Astrocyte (in vitro differentiated cells and primary cell): Measurements from ENCODE around the gene HNRNPL. TPM values are rescaled to one million over a fixed set of nuclear protein-coding genes. Genes with fewer than 3 reads are reported as not detected.
"Not testable (repeated sequence)": the region's sequence is repeated elsewhere in the genome, so short reads cannot be mapped to it uniquely, and the experiment has no call there.

Experiments
- DNase-seq: peaks from one replicate; pipeline ENCODE4 v3.0.0-alpha.2; 2010; ENCODE audit warnings: low read depth
- FAIRE-seq: peaks from 2 replicates; lab custom pipeline; 2011; peaks lifted over from hg19 to GRCh38; lab: Jason Lieb, UNC
- H2AFZ ChIP-seq: 2 replicates; pipeline ENCODE4 v1.6.0; 2012; ENCODE audit warnings: low read depth, low read length, inconsistent platforms
- H3K27ac ChIP-seq: 2 replicates; pipeline ENCODE4 v1.5.1; 2011; ENCODE audit warnings: low read depth, low read length, inconsistent platforms
- H3K27me3 ChIP-seq: 2 replicates; pipeline ENCODE4 v1.6.0; 2011; ENCODE audit warnings: low read length, inconsistent platforms; ENCODE audit not compliant: insufficient read depth
- H3K36me3 ChIP-seq: 2 replicates; pipeline ENCODE4 v1.5.1; 2011; ENCODE audit warnings: low read length, inconsistent platforms; ENCODE audit not compliant: insufficient read depth
- H3K4me1 ChIP-seq: 2 replicates; pipeline ENCODE4 v1.5.1; 2011; ENCODE audit warnings: low read length, inconsistent platforms; ENCODE audit not compliant: insufficient read depth
- H3K4me2 ChIP-seq: 2 replicates; pipeline ENCODE4 v1.6.0; 2012; ENCODE audit warnings: low read length, inconsistent platforms
- H3K4me3 ChIP-seq: 2 replicates; pipeline ENCODE4 v1.5.1; 2011; ENCODE audit warnings: low read depth, mild to moderate bottlenecking, low read length, inconsistent platforms; ENCODE audit not compliant: insufficient read depth
- H3K79me2 ChIP-seq: 2 replicates; pipeline ENCODE4 v1.6.0; 2012; ENCODE audit warnings: mild to moderate bottlenecking, low read length, inconsistent platforms; ENCODE audit not compliant: insufficient read depth
- H3K9ac ChIP-seq: 2 replicates; pipeline ENCODE4 v1.6.0; 2012; ENCODE audit warnings: mild to moderate bottlenecking, low read length, inconsistent platforms
- H3K9me3 ChIP-seq: 2 replicates; pipeline ENCODE4 v1.5.1; 2012; ENCODE audit warnings: low read depth, mild to moderate bottlenecking, low read length, inconsistent platforms; ENCODE audit not compliant: insufficient read depth
- H4K20me1 ChIP-seq: 2 replicates; pipeline ENCODE4 v1.6.0; 2012; ENCODE audit warnings: low read length, inconsistent platforms; ENCODE audit not compliant: insufficient read depth
- H3K27ac Mint-ChIP-seq: one replicate; pipeline ENCODE4 v1.8.0; 2021; ENCODE audit warnings: mild to moderate bottlenecking, mixed read lengths; ENCODE audit not compliant: unreplicated experiment
- H3K27me3 Mint-ChIP-seq: one replicate; pipeline ENCODE4 v1.8.0; 2021; ENCODE audit warnings: low read depth, mixed read lengths; ENCODE audit not compliant: unreplicated experiment
- H3K36me3 Mint-ChIP-seq: one replicate; pipeline ENCODE4 v1.8.0; 2021; ENCODE audit warnings: low read depth, mixed read lengths; ENCODE audit not compliant: unreplicated experiment
- H3K4me1 Mint-ChIP-seq: one replicate; pipeline ENCODE4 v1.8.0; 2021; ENCODE audit warnings: low read depth, mixed read lengths; ENCODE audit not compliant: unreplicated experiment
- H3K4me3 Mint-ChIP-seq: one replicate; pipeline ENCODE4 v1.8.0; 2021; ENCODE audit warnings: mild to moderate bottlenecking, moderate library complexity, mixed read lengths; ENCODE audit not compliant: unreplicated experiment
- H3K9me3 Mint-ChIP-seq: one replicate; pipeline ENCODE4 v1.8.0; 2021; ENCODE audit warnings: mild to moderate bottlenecking, mixed read lengths; ENCODE audit not compliant: unreplicated experiment
- CTCF ChIP-seq: IDR thresholded peaks from 2 replicates; pipeline ENCODE4 v1.5.1; 2011; ENCODE audit warnings: low read depth, mild to moderate bottlenecking, inconsistent platforms, low read length, moderate library complexity; ENCODE audit not compliant: insufficient read depth
- EZH2 ChIP-seq: IDR thresholded peaks from 2 replicates; pipeline ENCODE4 v1.6.1; 2012; ENCODE audit warnings: mild to moderate bottlenecking, low read length, inconsistent platforms; ENCODE audit not compliant: insufficient read depth
- total RNA-seq: library from RNA; stranded (reverse); gene quantifications from 2 replicates; pipeline ENCODE4 v1.2.1, GENCODE V29; 2021

HNRNPL gene
- total RNA-seq, 1 donor from 2014 or later: 314 TPM

- Histone ChIP-seq H3K27ac (peak overlapping the region; percentile 90), H2AFZ (peak overlapping the region; percentile 72), H3K4me2 (peak overlapping the region; percentile 89), H3K4me3 (peak overlapping the region; percentile 67), H3K9me3 (no peaks in the 10 kb centered on the region), H3K79me2 (no peaks in the 10 kb centered on the region), H3K4me1 (peaks cover 32% of the 10 kb centered on the region), H3K27me3 (no peaks in the 10 kb centered on the region), H4K20me1 (peaks cover 8% of the 10 kb centered on the region), H3K36me3 (peaks cover 9% of the 10 kb centered on the region), H3K9ac (peak overlapping the region; percentile 84)
- Mint-ChIP-seq H3K27ac (peak overlapping the region; percentile 91), H3K36me3 (peaks cover 20% of the 10 kb centered on the region), H3K9me3 (no peaks in the 10 kb centered on the region), H3K4me3 (peak overlapping the region; percentile 78), H3K4me1 (peaks cover 11% of the 10 kb centered on the region), H3K27me3 (no peaks in the 10 kb centered on the region)
- TF ChIP-seq EZH2: no peak
- TF ChIP-seq CTCF: no peak
- peak; percentile 96 for DNase-seq
- FAIRE-seq: no peak
These were observed 18.6 kb downstream of the HNRNPL start for GRCh38 chr19:38831142-38831605.

DNA sequence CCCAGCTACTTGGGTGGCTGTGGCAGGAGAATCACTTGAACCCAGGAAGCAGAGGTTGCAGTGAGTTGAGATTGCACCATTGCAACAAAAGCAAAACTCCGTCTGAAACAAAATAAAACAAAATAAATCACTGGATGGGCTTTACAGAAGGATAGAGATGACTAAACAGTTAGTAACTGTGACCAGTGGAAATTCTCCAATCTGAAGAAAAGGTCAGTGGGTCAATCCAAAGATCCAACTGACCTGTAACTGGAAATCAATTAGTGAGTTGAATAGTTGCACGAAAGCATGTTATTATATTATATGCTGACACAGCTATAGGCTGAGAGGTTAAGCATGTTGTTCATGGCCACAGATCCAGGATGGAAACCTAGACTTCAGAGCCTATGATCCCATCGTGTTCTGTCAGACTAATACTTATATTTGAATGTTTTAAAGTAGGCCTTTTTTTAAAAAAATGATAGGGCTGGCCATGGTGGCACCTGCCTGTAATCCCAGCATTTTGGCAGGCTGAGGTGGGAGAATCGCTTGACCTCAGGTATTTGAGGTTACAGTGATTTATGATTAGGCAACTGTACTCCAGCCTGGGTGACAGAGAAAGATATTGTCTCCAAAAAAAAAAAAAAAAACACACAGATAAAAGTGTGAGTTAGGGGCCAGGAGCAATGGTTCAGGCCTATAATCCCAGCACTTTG, 19.6 kb downstream of the HNRNPL start:
- H3K4me1 Mint-ChIP-seq: peaks cover 11% of the 10 kb centered on the region
- Histone ChIP-seq H3K9me3 (no peaks in the 10 kb centered on the region), H3K27ac (no peak overlapping the region), H3K4me3 (no peak overlapping the region), H4K20me1 (no peaks in the 10 kb centered on the region), H3K36me3 (no peaks in the 10 kb centered on the region), H2AFZ (no peak overlapping the region), H3K4me2 (peak overlapping the region; percentile 89), H3K9ac (no peak overlapping the region), H3K79me2 (no peaks in the 10 kb centered on the region), H3K4me1 (peaks cover 25% of the 10 kb centered on the region), H3K27me3 (no peaks in the 10 kb centered on the region)
- peak; percentile 20 for DNase-seq
- no peaks in the 10 kb centered on the region for H3K9me3 Mint-ChIP-seq
- H3K27me3 Mint-ChIP-seq: no peaks in the 10 kb centered on the region
- H3K36me3 Mint-ChIP-seq: peaks cover 17% of the 10 kb centered on the region
- no peak for FAIRE-seq
- H3K27ac Mint-ChIP-seq: peak overlapping the region; percentile 91
- H3K4me3 Mint-ChIP-seq: peak overlapping the region; percentile 78
- TF ChIP-seq CTCF (no peak), EZH2 (no peak)

- not testable (repeated sequence) for H3K9ac ChIP-seq, H3K27me3 Mint-ChIP-seq, H3K9me3 ChIP-seq, H3K9me3 Mint-ChIP-seq, DNase-seq, H3K4me2 ChIP-seq, H4K20me1 ChIP-seq, FAIRE-seq, H3K79me2 ChIP-seq, H3K27ac ChIP-seq, H3K27me3 ChIP-seq, H3K4me3 ChIP-seq, H3K27ac Mint-ChIP-seq, H3K36me3 ChIP-seq, H2AFZ ChIP-seq, H3K4me3 Mint-ChIP-seq
- peaks cover 25% of the 10 kb centered on the region for H3K4me1 ChIP-seq
- Mint-ChIP-seq H3K4me1 (peaks cover 11% of the 10 kb centered on the region), H3K36me3 (peaks cover 17% of the 10 kb centered on the region)
These were observed 20.6 kb downstream of the HNRNPL start for GRCh38 chr19:38829203-38829602.
